GM12878 (cell line): Measurements from ENCODE around the gene SALL4.

Experiments
- ASH2L ChIP-seq: fragments of 300-600, 200-600 bp; sonication (generic); IDR thresholded peaks from 2 replicates; pipeline ENCODE4 v1.6.1; 2017; ENCODE audit warnings: low read depth, mild to moderate bottlenecking, borderline replicate concordance
- BHLHE40 ChIP-seq, 2 experiments: fragments of 450-650 bp in 1 of 2; IDR thresholded peaks; 2 replicates each; pipeline ENCODE4 v1.6.1; 2011 to 2017; ENCODE audit warnings: low read depth in 2 of 2, borderline replicate concordance in 1 of 2, improper control_type of control experiment in 1 of 2, low read length in 1 of 2, mild to moderate bottlenecking in 1 of 2
- CBFB ChIP-seq: IDR thresholded peaks from 2 replicates; pipeline ENCODE4 v1.6.1; 2016; ENCODE audit warnings: antibody characterized with exemption, low read depth
- CREM ChIP-seq: IDR thresholded peaks from 2 replicates; pipeline ENCODE4 v1.6.1; 2014; ENCODE audit warnings: antibody characterized with exemption, low read depth
- CTCF ChIP-seq, 3 experiments: IDR thresholded peaks in 2 of 3; conservative IDR thresholded peaks in 1 of 3; 2 replicates each; pipeline ENCODE4 v1.5.1; 2011; ENCODE audit warnings: low read depth in 3 of 3, low read length in 3 of 3, mild to moderate bottlenecking in 3 of 3, control low read depth in 2 of 3, moderate library complexity in 2 of 3, inconsistent platforms in 1 of 3, mixed read lengths in 1 of 3; ENCODE audit not compliant: control insufficient read depth in 2 of 3, insufficient read depth in 1 of 3; ENCODE audit errors: extremely low read depth in 1 of 3
- E4F1 ChIP-seq: fragments of 450-650 bp; IDR thresholded peaks from 2 replicates; pipeline ENCODE4 v1.6.1; 2018; ENCODE audit warnings: borderline replicate concordance, mild to moderate bottlenecking; ENCODE audit not compliant: partially characterized antibody
- IKZF2 ChIP-seq, 2 experiments: fragments of 450-650 bp; IDR thresholded peaks; 2 replicates each; pipeline ENCODE4 v1.6.1; 2017; ENCODE audit warnings: mild to moderate bottlenecking in 2 of 2, moderate library complexity in 2 of 2
- NBN ChIP-seq: fragments of 450-650 bp; IDR thresholded peaks from 2 replicates; pipeline ENCODE4 v1.6.1; 2016
- NFIC ChIP-seq: IDR thresholded peaks from 2 replicates; pipeline ENCODE4 v1.6.1; 2012; ENCODE audit warnings: low read depth, mild to moderate bottlenecking, inconsistent platforms, low read length, moderate library complexity
- NR2C2 ChIP-seq: IDR thresholded peaks from 2 replicates; pipeline ENCODE4 v1.6.1; 2011; ENCODE audit warnings: borderline replicate concordance, low read depth; ENCODE audit not compliant: control insufficient read depth, insufficient read length
- POLR2AphosphoS2 ChIP-seq: IDR thresholded peaks from 2 replicates; pipeline ENCODE4 v1.6.1; 2011; ENCODE audit warnings: low read depth, mild to moderate bottlenecking, low read length, improper control_type of control experiment, moderate library complexity
- SUZ12 ChIP-seq: fragments of 200-600 bp; sonication (generic); IDR thresholded peaks from one replicate; pipeline ENCODE4 v1.6.1; 2018; ENCODE audit warnings: antibody characterized with exemption, mild to moderate bottlenecking; ENCODE audit not compliant: unreplicated experiment
- ZZZ3 ChIP-seq: IDR thresholded peaks from 2 replicates; pipeline ENCODE4 v1.6.1; 2011; ENCODE audit warnings: low read depth; ENCODE audit not compliant: control insufficient read depth, insufficient read length

- TF ChIP-seq NR2C2 (no peak), CTCF (IDR thresholded peaks at IDR 0.05 in 2 of 3, conservative IDR thresholded peaks at IDR 0.05 in 1 of 3; ENCODE audit: control insufficient read depth in 2 of 3, extremely low read depth in 1 of 3, insufficient read depth in 1 of 3, low read depth in 3 of 3, low read length in 3 of 3) (no peak), ASH2L (no peak), E4F1 (no peak), CREM (no peak), CBFB (no peak), ZZZ3 (no peak), NFIC (no peak), IKZF2 (IDR thresholded peaks at IDR 0.05) (no peak), POLR2AphosphoS2 (no peak), BHLHE40 (IDR thresholded peaks at IDR 0.05; ENCODE audit: borderline replicate concordance in 1 of 2, low read depth in 2 of 2, low read length in 1 of 2) (no peak), SUZ12 (no peak), NBN (no peak)
These were observed 31.0 kb upstream of the SALL4 start for GRCh38 chr20:51833326-51833725.
